ENCODE results near the gene THY1.

THY1 gene

GRCh38 chr11:119424775-119425174, 1.8 kb upstream of the THY1 start:
- WGBS, result 80% methylated on average over 2 of the region's 2 CpGs
- Histone ChIP-seq H3K36me3 (ENCODE audit: insufficient read depth, low read length) (peaks cover 12% of the 10 kb centered on the region), H3K9ac (ENCODE audit: low read depth, low read length) (no peak overlapping the region), H3K4me3 (ENCODE audit: low read length) (no peak overlapping the region), H3K27me3 (ENCODE audit: insufficient read depth, low read length) (no peaks in the 10 kb centered on the region), H3K27ac (ENCODE audit: low read depth, low read length) (no peak overlapping the region), H3K4me1 (ENCODE audit: insufficient read depth, low read length) (peaks cover 25% of the 10 kb centered on the region), H3K9me3 (ENCODE audit: insufficient read depth, low read depth, low read length) (no peaks in the 10 kb centered on the region)

GRCh38 chr11:119424276-119424675, 1.3 kb upstream of the THY1 start:
- Histone ChIP-seq H3K27me3 (ENCODE audit: insufficient read depth, low read length) (no peaks in the 10 kb centered on the region), H3K27ac (ENCODE audit: low read depth, low read length) (no peak overlapping the region), H3K9ac (ENCODE audit: low read depth, low read length) (no peak overlapping the region), H3K4me3 (ENCODE audit: low read length) (no peak overlapping the region), H3K4me1 (ENCODE audit: insufficient read depth, low read length) (peaks cover 25% of the 10 kb centered on the region), H3K36me3 (ENCODE audit: insufficient read depth, low read length) (peaks cover 17% of the 10 kb centered on the region), H3K9me3 (ENCODE audit: insufficient read depth, low read depth, low read length) (no peaks in the 10 kb centered on the region)
- 92% methylated on average over 3 of the region's 3 CpGs for WGBS

GRCh38 chr11:119423509-119424254, 710 bp upstream of the THY1 start:
- Histone ChIP-seq H3K4me1 (ENCODE audit: insufficient read depth, low read length) (peaks cover 25% of the 10 kb centered on the region), H3K27me3 (ENCODE audit: insufficient read depth, low read length) (no peaks in the 10 kb centered on the region), H3K36me3 (ENCODE audit: insufficient read depth, low read length) (peaks cover 23% of the 10 kb centered on the region), H3K27ac (ENCODE audit: low read depth, low read length) (peak overlapping the region; percentile 24; the same call in 1 of the 2 replicates), H3K4me3 (ENCODE audit: low read length) (peak overlapping the region; percentile 83), H3K9ac (ENCODE audit: low read depth, low read length) (no peak overlapping the region), H3K9me3 (ENCODE audit: insufficient read depth, low read depth, low read length) (no peaks in the 10 kb centered on the region)
- WGBS, result 73% methylated on average over 11 of the region's 14 CpGs

GRCh38 chr11:119421941-119422808, 797 bp downstream of the THY1 start:
- Histone ChIP-seq H3K9ac (ENCODE audit: low read depth, low read length) (peak overlapping the region; percentile 84), H3K36me3 (ENCODE audit: insufficient read depth, low read length) (peaks cover 28% of the 10 kb centered on the region), H3K27ac (ENCODE audit: low read depth, low read length) (peak overlapping the region; percentile 57), H3K4me3 (ENCODE audit: low read length) (peak overlapping the region; percentile 83), H3K4me1 (ENCODE audit: insufficient read depth, low read length) (peaks cover 31% of the 10 kb centered on the region), H3K27me3 (ENCODE audit: insufficient read depth, low read length) (no peaks in the 10 kb centered on the region), H3K9me3 (ENCODE audit: insufficient read depth, low read depth, low read length) (no peaks in the 10 kb centered on the region)
- 1% methylated on average over 49 of the region's 49 CpGs for WGBS

GRCh38 chr11:119421351-119421750, 1.6 kb downstream of the THY1 start:
- WGBS, result 6% methylated on average over 5 of the region's 8 CpGs
- Histone ChIP-seq H3K4me1 (ENCODE audit: insufficient read depth, low read length) (peaks cover 26% of the 10 kb centered on the region), H3K27me3 (ENCODE audit: insufficient read depth, low read length) (no peaks in the 10 kb centered on the region), H3K27ac (ENCODE audit: low read depth, low read length) (peak overlapping the region; percentile 42; the same call in 1 of the 2 replicates), H3K36me3 (ENCODE audit: insufficient read depth, low read length) (peaks cover 28% of the 10 kb centered on the region), H3K9ac (ENCODE audit: low read depth, low read length) (peak overlapping the region; percentile 84), H3K4me3 (ENCODE audit: low read length) (peak overlapping the region; percentile 83), H3K9me3 (ENCODE audit: insufficient read depth, low read depth, low read length) (no peaks in the 10 kb centered on the region)

GRCh38 chr11:119420631-119421030, 2.3 kb downstream of the THY1 start:
- H3K4me1 ChIP-seq (ENCODE audit: insufficient read depth, low read length), result peaks cover 23% of the 10 kb centered on the region
- H3K36me3 ChIP-seq (ENCODE audit: insufficient read depth, low read length), result peaks cover 28% of the 10 kb centered on the region
- 84% methylated on average over 8 of the region's 8 CpGs for WGBS
- H3K27me3 ChIP-seq (ENCODE audit: insufficient read depth, low read length), result no peaks in the 10 kb centered on the region
- H3K4me3 ChIP-seq (ENCODE audit: low read length), result peak overlapping the region; percentile 83
- H3K27ac ChIP-seq (ENCODE audit: low read depth, low read length), result peak overlapping the region; percentile 16; the same call in 1 of the 2 replicates
- H3K9ac ChIP-seq (ENCODE audit: low read depth, low read length), result peak overlapping the region; percentile 84; the same call in 1 of the 2 replicates
- no peaks in the 10 kb centered on the region for H3K9me3 ChIP-seq (ENCODE audit: insufficient read depth, low read depth, low read length)

GRCh38 chr11:119419834-119420492, 3.0 kb downstream of the THY1 start:
- Histone ChIP-seq H3K27me3 (ENCODE audit: insufficient read depth, low read length) (no peaks in the 10 kb centered on the region), H3K9ac (ENCODE audit: low read depth, low read length) (peak overlapping the region; percentile 84; the same call in 1 of the 2 replicates), H3K9me3 (ENCODE audit: insufficient read depth, low read depth, low read length) (no peaks in the 10 kb centered on the region), H3K4me3 (ENCODE audit: low read length) (no peak overlapping the region), H3K4me1 (ENCODE audit: insufficient read depth, low read length) (peaks cover 22% of the 10 kb centered on the region), H3K27ac (ENCODE audit: low read depth, low read length) (0 out of 2 replicates have a peak overlapping the region, but pooled peaks have one; percentile 16), H3K36me3 (ENCODE audit: insufficient read depth, low read length) (peaks cover 28% of the 10 kb centered on the region)
- WGBS, result 93% methylated on average over 18 of the region's 18 CpGs

GRCh38 chr11:119419246-119419645, 3.7 kb downstream of the THY1 start:
- peaks cover 28% of the 10 kb centered on the region for H3K36me3 ChIP-seq (ENCODE audit: insufficient read depth, low read length)
- no peaks in the 10 kb centered on the region for H3K27me3 ChIP-seq (ENCODE audit: insufficient read depth, low read length)
- no peak overlapping the region for H3K9ac ChIP-seq (ENCODE audit: low read depth, low read length)
- H3K4me3 ChIP-seq (ENCODE audit: low read length), result no peak overlapping the region
- H3K4me1 ChIP-seq (ENCODE audit: insufficient read depth, low read length), result peaks cover 19% of the 10 kb centered on the region
- WGBS, result 92% methylated on average over 5 of the region's 5 CpGs
- no peaks in the 10 kb centered on the region for H3K9me3 ChIP-seq (ENCODE audit: insufficient read depth, low read depth, low read length)
- no peak overlapping the region for H3K27ac ChIP-seq (ENCODE audit: low read depth, low read length)

GRCh38 chr11:119418759-119419158, 4.2 kb downstream of the THY1 start:
- peaks cover 19% of the 10 kb centered on the region for H3K4me1 ChIP-seq (ENCODE audit: insufficient read depth, low read length)
- H3K27me3 ChIP-seq (ENCODE audit: insufficient read depth, low read length), result no peaks in the 10 kb centered on the region
- no peak overlapping the region for H3K4me3 ChIP-seq (ENCODE audit: low read length)
- H3K9me3 ChIP-seq (ENCODE audit: insufficient read depth, low read depth, low read length), result no peaks in the 10 kb centered on the region
- no peak overlapping the region for H3K27ac ChIP-seq (ENCODE audit: low read depth, low read length)
- 94% methylated on average over 4 of the region's 4 CpGs for WGBS
- peaks cover 28% of the 10 kb centered on the region for H3K36me3 ChIP-seq (ENCODE audit: insufficient read depth, low read length)
- no peak overlapping the region for H3K9ac ChIP-seq (ENCODE audit: low read depth, low read length)

- Histone ChIP-seq H3K36me3 (ENCODE audit: insufficient read depth, low read length) (peaks cover 28% of the 10 kb centered on the region), H3K27me3 (ENCODE audit: insufficient read depth, low read length) (no peaks in the 10 kb centered on the region), H3K4me1 (ENCODE audit: insufficient read depth, low read length) (peaks cover 15% of the 10 kb centered on the region), H3K9me3 (ENCODE audit: insufficient read depth, low read depth, low read length) (no peaks in the 10 kb centered on the region), H3K4me3 (ENCODE audit: low read length) (no peak overlapping the region), H3K27ac (ENCODE audit: low read depth, low read length) (no peak overlapping the region), H3K9ac (ENCODE audit: low read depth, low read length) (0 out of 2 replicates have a peak overlapping the region, but pooled peaks have one; percentile 3)
- WGBS, result 86% methylated on average over 19 of the region's 19 CpGs
Measured at GRCh38 chr11:119417726-119418540, 5.0 kb downstream of the THY1 start.

All from HUES64 (cell line).